AG08395 (cell line): Measurements from ENCODE around the gene PCLO.
A peak's percentile ranks its signal among the peaks of the same experiment; 100 is the strongest.

ENCODE experiments used
- DNase-seq: peaks from one replicate; pipeline ENCODE4 v3.0.0; 2012; ENCODE audit warnings: mixed read lengths, low spot score

PCLO gene

GRCh38 chr7:83162402-83163256, at the start of gene PCLO:
TSS of gene PCLO (minus strand) at chr7:83162884. CDS start at chr7:83162592, 292 bp downstream.
- peak; percentile 19 for DNase-seq

DNA sequence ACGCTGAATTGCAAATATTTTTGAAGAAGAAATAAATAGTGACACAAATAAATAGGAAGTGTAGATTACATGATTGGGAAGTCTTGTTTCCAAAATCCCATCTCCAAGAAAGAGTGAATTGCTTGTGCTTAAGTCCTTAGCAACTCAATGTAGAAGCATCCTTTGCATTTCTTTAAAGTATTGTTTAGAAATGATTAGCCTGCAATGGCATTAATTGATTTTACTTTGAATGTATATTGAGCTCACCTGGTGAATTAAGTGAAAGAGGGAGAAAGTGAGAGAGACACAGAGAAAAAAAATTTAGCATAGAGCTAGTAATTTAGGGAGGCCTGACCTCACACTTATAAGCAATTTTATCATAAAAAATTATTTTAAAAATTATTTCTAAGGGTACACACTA, 49.0 kb upstream of the PCLO start:
- no peak for DNase-seq

- no peak for DNase-seq
These were observed 47.8 kb upstream of the PCLO start for GRCh38 chr7:83210479-83210878.

GRCh38 chr7:83204715-83205114, 42.0 kb upstream of the PCLO start:
- DNase-seq, result no peak

GRCh38 chr7:83201355-83201754, 38.7 kb upstream of the PCLO start:
- DNase-seq, result no peak

- no peak for DNase-seq
These were observed 28.1 kb upstream of the PCLO start for GRCh38 chr7:83190659-83191389.

- no peak for DNase-seq
These were observed 16.1 kb upstream of the PCLO start for GRCh38 chr7:83178796-83179195.

GRCh38 chr7:83178066-83178465, 15.4 kb upstream of the PCLO start:
- DNase-seq, result no peak

DNA sequence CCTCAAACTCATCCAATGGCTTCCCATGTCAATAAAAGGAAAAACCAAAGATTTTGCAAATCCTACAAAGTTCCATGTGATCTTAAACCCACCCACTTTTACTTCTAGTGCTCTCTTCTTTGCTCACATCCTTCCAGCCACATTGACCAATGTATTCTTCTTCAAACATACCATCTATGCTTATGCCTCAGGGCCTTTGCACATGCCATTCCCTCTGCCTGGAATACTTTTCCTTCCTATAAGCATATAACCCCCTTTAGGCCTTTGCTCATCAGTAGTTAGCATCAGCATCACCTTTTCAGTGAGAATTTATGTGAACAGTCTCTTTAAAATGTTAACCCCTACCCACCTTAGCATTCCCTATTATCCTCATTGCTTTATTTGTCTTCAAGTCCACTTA, 11.0 kb upstream of the PCLO start:
- no peak for DNase-seq

DNA sequence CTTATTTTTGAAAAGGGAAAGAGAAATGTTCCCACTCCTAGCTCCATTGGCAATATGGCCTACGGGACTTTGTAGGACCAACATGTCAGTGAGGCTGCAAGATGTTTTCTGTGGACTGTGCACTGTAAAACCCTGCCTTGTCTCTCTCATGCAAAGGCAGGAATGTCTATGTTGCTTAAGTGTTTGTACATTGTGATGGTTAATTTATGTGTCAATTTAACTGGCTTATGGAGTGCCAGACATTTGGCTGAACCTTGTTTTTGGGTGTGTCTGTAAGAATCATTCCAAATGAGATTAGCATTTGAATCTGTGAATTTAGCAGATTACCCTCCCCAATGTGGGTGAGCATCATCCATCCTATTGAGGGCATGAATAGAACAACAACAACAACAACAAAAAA, 4.1 kb upstream of the PCLO start:
- no peak for DNase-seq

- no peak for DNase-seq
These were observed 734 bp downstream of the PCLO start for GRCh38 chr7:83161899-83162401.

DNA sequence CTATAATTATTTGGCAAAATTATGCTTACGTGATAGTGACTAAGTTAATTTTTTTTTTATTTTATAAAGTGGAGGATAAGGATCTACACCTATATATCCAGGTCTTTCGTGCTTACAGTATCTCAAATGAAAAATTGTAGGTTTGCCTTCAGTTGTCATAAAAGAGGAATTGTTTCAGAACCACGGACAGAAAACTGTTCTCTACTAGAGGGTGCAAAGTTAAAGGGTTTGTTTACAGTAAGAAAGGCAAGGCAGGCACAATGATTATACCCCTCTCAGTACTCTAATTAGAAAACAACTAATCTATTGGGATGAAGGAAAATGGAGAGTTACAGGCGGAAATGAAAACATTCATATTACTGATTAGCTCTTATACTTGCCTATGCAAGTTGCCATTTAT, 1.5 kb downstream of the PCLO start:
- no peak for DNase-seq

DNA sequence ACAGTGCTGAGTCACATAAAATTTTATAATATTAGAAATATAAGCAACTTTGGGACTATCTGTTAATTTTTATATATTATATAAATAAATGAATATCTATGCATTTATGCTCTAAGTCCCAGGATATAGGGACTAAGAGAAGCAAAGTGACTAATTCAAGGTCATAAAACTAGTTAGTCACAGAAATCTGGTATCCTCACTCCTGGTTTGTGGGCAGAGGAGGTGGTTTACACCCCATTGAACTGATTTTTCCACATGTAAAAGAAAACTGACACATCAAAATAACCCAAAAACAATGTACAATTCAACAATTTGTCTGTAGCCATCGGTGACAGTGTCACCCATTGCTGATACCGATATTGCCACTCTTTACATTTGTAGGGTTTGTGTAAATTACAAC, 3.0 kb downstream of the PCLO start:
- no peak for DNase-seq

DNA sequence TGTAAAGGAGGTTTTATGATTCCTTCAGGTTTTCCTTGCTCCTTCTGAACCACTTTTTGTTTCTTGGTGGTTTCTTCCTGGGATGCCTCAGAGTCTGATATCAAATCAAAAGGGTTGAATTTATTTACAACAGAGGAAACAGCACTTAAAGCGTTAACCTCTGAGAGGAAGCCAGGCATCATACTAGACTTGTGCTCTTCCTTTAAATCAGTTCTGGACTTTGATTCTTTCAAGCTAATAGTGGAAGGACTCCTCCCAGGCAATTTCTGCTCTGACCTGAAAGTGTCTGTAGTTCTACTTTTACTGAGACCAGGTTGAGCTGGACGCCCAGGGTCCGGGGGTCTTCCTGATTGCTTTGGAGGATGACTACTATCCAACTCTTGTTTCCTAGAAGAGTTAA, 6.7 kb downstream of the PCLO start:
- DNase-seq, result no peak

GRCh38 chr7:83155407-83155806, 7.3 kb downstream of the PCLO start:
- no peak for DNase-seq

DNA sequence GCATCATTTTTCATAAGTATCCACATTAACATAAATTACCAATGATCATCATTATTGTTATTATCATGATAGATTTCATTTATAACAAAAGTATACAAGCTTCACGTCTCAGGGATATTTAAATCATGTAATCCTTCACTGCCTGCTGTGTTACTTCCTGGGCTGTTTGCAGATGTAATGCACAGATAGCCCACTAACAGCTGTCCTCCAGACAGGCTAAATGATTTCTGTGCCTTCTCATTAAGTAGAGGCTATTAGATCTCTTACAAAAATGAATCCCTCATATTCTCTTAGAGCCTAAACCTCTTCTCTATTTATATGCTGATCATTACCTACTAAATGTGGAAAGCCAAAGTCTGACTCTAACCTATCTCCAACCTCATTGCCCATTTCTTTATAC, 9.3 kb downstream of the PCLO start:
- no peak for DNase-seq

DNA sequence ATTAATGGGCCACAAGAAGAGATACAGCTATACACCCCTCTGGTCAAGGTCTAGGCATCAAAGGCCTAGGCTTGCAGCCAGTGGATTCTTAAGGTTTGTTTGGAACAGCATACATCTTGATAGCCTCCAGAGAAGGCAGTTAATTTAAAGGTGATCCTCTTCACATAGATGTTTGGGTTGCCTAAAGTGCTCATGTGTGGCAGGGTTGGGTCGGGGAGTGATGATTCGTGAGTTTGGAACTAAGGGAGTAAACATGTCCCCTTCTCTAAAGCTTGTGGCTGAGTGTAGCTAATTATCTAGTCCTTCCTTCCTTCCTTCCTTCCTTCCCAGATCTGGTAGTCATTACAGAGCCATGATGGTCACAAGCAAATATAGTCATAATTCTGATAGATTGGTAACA, 12.4 kb downstream of the PCLO start:
- no peak for DNase-seq

- no peak for DNase-seq
These were observed 13.2 kb downstream of the PCLO start for GRCh38 chr7:83149466-83149865.

DNA sequence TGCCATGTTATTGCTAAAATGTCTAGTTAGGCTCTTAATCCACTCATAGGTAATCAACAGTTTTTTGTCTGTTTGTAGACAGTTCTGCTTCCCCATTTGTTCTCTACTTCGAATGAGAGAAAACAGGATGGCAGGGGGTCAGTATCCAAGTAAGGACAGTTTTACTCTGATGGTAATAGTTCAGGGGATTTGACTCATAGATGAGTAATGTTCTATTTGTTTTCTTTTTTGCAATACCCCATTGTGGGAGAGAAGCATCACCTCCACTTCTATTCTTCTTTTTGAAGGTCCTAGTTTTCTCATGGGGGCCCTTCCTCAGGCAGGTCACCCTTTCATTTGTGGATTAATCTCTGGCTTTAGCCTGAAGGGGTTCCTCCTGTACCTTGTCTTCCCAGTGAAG, 13.9 kb downstream of the PCLO start:
- no peak for DNase-seq

DNA sequence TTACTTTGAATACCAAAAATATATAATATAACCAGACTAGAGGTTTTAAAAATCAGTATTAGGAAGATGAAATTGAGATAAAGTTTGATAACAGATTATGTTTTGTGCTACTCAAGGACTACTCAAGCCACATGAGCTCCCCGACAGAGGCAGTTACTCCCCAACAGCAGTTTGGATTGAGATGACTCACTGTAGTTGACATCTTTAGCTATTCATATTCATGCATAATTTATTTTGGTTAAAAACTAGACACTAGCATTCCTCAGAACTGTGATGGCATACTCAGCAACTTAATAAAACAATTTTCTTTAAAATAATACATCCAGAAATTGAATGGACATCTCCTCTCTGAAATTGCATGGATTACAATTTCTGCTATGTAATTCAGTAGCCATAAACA, 19.6 kb downstream of the PCLO start:
- no peak for DNase-seq

GRCh38 chr7:83142365-83142764, 20.3 kb downstream of the PCLO start:
- DNase-seq, result no peak

DNA sequence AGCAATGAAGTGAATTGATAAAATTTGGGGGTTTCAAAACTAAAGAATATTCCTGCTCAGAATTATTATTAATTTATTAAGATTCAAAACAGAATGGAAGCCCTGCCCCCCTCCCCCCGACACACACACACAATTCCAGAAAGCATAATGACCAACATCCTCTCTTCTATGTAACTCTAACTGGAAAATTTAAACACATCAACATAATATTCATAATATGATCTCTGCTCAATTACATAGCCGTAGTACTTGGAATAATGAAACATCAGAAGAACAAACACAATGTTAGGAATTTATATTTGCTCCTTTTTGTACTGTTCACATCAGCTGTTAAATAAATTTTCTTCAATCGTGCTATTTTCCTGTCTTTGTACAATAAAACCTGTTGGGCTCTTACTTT, 20.8 kb downstream of the PCLO start:
- no peak for DNase-seq
